ENCODE measurements around the gene PREP. TPM values are rescaled to one million over a fixed set of nuclear protein-coding genes. Genes with fewer than 3 reads are reported as not detected.
"Not testable (repeated sequence)": the region's sequence is repeated elsewhere in the genome, so short reads cannot be mapped to it uniquely, and the experiment has no call there.

PREP gene
- total RNA-seq, 1 donor from 2014 or later: 14.0 TPM

DNA sequence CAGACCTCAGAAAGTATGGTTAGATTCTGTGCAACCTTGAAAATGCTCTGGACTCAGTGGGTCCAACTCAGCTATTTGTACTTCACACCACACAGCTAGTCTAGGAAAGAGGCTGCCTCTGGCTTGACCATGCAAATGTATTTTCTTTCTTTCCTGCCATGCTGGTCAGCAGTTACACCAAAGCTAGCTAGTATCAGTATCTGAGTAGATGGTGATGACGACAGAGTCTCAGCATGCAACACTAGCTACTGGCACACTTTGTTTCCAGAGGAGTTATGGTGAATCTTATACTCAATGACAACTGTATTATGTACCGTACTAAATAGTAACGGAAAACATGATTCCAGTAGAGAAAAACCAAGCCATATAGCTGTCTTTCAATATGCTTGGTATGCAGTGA lies 126.5 kb downstream of the PREP start:
- DNase-seq (ENCODE audit: low spot score) (no peak), ATAC-seq (no peak)

DNA sequence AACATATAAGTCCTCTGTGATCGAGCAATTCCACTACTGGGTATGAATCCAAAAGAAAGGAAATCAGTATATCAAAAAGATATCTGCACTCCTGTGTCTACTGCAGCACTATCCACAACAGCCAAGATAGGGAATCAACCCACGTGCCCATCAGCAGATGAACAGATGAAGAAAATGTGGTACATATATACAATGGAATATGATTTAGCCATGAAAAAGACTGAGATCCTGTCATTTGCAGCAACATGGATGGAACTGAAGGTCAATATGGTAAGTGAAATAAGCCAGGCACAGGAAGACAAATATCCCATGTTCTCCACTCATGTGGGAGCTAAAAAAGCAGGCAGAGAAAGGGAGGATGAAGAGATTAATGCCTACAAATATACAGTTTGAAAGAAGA lies 127.3 kb downstream of the PREP start:
- ATAC-seq (no peak), DNase-seq (ENCODE audit: low spot score) (no peak)

DNA sequence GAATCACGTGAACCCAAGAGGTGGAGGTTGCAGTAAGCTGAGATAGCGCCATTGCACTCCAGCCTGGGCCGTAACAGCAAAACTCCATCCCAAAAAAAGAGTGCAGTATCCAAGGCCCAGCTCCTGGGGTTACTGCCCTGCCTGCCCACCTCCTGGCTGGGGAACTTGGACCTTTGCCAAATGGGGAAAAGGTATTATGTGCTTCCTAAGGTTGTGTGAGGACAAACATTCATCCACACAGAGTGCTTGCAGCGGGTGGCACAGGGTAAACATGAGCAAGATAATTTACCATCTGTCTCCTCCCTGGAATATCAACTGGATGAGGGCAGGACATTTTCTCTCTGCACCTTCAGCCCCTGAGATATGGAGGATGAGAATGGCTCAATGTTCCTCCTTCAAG lies 128.2 kb downstream of the PREP start:
- no peak for DNase-seq (ENCODE audit: low spot score)
- ATAC-seq: peak; percentile 43

DNA sequence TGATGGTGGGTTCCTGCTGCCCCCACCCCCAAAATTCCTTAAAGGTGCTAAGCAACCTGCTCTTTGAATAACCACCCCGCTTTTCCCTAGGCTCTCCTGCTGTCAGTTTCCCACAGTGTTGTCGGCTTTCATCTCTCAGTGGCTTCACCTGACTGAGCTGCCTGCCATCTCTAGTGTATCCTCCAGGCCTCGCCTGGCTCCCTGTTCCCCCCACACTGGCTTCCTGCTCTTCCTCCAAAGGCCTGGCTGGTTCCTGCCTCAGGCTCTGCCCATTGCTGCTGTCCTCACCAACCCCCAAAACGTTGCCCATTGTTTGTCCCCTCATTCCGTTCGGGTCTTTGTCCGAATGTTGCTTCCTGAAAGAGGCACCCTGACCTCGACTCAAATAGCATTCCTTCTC lies 129.3 kb downstream of the PREP start:
- DNase-seq (ENCODE audit: low spot score): no peak
- ATAC-seq: no peak

DNA sequence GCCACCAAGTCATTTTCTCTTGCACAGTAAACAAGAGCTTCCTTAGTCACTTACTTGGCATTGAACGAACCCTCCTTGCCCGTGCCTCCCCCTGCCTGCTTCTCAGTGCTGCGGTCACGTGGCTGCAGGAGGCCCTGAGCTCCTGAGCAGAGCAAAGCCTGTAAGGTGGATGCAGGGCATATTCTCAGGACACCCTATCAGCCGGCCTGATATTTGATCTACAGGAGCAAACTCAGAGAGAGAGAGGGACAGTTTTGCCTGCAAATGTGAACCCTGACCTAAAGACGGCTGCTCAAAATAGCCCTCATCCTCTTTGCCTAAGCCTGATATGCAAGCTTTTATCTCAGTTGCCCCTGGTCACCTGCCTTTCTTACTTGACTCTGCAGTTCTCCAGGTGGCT lies 130.1 kb downstream of the PREP start:
- peak; percentile 60 for ATAC-seq

DNA sequence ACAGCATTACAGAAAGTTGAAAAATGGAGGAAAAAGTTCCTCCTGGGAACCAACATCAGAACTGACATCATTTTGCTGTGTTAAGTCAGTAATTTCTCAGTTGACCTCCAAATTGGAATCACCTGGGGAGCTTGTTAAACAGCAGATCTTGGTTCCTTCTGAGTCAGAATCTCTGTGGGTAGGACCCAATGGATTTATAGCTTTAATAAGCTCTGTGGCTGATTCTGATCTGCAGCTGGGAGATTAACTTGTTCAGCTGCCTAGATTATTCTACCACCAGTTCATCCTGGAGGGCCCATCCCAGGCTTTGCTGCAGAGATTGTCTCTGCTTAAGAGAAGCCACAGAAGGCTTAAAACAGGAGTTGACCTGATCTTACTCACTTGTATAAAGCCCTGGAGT lies 132.4 kb downstream of the PREP start:
- ATAC-seq: no peak

More for the DNA sequence above, 130.1 kb downstream of the PREP start:
- DNase-seq (ENCODE audit: low spot score): no peak

DNA sequence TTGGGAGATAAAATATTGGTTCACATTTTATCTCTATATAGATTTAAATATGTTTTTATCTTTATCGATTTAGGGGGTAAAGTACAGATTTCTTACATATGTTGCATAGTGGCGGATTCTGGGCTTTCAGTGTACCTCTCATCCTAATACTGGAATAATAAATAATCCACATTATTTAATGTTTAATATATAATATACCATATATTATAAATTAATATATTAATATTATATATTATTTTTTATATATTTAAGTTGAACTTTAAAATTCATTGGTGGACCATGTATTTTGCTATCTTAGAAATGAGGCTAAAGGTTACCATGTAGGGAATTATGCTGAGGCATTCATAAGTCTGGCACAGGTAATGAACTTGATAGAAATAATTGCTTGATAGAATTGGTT lies 133.5 kb downstream of the PREP start:
- DNase-seq (ENCODE audit: low spot score) (no peak), ATAC-seq (no peak)

More for the DNA sequence above, 132.4 kb downstream of the PREP start:
- no peak for DNase-seq (ENCODE audit: low spot score)

DNA sequence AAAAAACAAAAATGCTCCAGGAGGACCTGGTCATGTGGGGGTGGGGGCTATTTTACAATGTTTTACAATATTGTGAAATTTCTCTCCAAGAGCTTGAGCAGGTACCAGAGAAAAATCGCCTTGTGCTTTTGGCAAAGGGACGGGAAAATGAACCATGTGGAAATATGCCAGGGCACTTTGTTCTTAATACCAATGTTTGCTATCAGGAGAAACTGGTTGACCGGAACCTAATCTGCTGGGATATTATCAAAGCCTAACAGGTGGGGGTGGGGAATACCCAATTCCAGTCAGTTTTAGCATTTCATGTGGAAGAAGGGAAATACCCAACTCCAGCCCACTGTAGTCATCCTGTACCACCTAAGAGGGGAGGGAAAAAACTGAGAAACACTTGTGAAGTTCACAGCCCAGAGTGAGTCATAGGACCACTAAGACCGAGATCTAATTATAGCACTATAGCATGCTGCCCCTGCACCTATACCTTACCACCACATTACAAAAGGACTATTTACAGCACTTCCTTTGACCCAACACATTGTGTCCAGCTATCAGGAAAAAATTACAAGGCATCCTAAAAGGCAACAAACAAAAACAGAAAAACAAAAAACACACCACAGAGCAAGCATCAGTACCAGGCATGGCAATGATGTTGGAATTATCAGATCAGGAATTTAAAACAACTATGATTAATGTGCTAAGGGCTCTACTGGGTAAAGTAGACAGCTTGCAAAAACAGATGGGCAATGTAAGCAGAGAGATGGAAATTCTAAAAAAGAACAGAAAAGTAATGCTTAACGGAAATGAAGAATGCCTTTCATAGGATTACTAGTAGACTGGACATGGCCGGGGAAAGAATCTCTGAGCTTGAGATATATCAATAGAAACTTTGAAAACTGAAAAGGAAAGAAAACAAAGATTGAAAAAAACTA lies 138.9 kb downstream of the PREP start:
- peak; percentile 87 for ATAC-seq
- peak; percentile 62 for DNase-seq (ENCODE audit: low spot score)

DNA sequence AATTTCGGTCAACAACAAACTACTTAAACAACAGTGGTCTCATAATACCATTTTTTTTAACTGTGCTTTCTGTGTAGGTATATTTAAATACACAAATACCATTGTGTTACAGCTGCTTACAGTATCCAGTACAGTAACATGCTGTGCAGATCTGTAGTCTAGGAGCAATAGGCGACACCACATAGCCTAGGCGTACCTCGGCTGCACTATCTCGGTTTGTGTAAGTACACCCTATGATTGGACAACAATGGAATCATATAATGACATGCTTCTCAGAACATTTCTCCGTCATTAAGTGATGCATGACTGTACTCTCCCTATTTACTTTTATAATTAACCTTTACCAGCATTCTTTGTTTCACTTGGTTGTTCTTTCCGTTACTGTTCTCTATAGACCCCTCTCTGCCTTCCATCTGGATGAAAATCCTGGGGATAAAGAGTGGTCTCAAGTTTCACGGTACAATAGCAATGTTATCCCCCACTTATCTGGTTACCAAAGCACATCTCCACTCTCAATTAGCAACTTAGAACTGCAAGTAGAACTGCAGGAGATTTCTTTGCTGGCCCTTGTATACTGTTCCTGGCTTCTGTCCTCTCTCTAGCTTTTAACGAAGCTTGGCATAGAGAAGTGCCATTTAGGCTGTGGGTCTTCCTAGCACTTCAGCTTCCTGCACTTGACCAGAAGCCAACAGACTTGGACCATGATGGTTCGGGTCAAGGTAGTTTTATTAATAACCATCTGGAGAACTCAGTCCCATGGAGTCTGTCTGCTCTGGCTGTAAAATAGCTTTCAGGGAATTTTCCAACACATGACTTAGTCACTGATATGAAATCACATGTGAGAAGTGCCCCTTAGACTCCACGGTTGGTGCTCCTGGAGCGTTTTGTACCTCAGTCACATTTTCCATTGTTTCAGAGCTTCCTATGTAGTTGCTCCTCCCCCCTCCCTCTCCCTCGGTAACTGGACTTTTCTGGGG lies 142.7 kb downstream of the PREP start:
- ATAC-seq (no peak), DNase-seq (ENCODE audit: low spot score) (no peak)

DNA sequence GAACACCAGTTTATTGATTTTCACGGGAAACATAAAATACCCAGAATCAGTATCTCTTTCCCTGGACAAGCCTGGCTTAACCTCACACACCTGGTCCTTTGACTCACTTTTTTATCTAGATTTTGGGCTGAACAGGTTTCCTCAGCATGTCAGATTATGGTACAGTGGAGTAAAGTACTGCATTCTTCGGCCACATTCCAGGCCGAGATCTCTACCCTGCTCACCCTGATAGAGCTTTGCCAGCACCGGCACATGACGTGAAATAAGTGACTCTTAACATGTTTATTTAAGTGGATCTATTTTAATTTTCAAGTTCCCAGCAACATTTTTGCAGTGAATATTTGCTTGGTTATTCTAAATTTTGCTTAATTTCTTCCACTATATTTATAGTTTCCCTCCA lies 144.1 kb downstream of the PREP start:
- ATAC-seq (peak; percentile 33), DNase-seq (ENCODE audit: low spot score) (no peak)

DNA sequence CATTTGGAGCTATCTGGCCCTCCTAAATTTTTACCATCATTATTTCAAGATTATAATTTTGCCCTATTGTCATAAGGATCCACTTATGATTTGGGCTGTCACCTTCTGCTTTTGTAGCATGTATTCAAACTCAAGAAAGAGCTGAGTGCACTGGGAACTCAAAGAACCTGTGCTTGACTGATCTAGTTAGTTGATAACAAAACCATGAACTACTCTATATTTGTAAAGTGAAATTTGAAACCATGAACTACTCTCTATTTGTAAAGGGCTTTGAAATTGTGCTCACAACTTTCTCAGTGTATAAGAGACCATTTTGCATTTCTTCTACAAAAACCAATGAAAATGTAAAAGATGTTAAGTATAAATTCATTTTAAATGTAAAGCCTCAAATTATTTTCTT lies 145.5 kb downstream of the PREP start:
- ATAC-seq (no peak), DNase-seq (ENCODE audit: low spot score) (no peak)

DNA sequence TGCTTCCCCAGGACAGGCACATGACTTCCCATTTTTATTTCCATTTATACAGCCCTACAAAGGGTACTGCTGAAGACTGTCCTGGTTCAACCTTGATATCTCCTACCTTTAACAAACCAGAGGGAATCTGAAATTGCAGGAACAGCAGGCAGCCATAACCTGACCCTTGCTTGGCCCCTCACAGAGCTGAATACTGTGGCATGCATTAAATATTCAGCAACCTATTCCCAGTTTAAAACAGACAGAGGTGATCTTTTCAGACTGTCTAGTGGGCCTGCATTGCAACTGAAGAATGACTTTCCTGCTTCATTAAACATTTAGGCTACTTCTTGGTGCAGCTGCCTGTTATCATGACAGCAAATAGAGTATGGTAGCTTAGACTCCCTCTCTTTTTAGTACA lies 146.3 kb downstream of the PREP start:
- ATAC-seq (no peak), DNase-seq (ENCODE audit: low spot score) (no peak)

DNA sequence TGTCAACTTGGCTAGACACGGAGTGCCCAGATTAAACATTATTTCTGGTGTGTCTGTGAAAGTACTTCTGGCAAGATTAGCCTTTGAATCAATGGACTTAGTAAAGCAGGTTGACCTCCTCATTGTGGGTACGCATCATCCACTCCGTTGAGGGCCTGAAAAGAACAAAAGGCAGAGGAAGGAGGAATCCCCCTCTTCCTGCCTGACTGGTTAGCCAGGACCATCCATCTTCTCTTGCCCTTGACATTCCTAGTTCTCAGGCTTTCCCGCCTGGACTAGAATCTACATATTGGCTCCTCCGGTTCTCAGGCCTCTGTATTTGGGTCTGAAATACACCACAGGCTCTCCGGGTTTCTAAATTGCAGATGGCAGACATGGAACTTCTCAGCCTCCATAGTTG lies 149.1 kb downstream of the PREP start:
- ATAC-seq (no peak), DNase-seq (ENCODE audit: low spot score) (no peak)

DNA sequence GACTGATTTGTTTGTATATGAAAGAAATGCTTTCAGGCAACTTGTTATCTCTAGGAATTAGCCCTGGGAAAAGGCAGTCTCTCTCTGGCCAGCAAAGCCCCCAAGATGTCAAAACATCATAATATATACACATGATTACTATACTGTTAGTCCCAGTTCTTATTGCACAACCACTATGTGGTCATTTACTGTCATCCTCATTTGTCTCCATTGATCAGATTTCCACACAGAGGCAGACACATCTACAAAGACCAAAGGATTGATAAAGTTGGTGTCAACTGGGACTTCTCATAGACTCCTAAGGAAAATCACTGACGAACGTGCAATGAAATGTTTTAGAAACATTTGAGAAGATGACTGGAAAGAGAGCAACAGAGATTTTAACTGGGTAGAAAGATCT lies 151.2 kb downstream of the PREP start:
- ATAC-seq: peak; percentile 23
- no peak for DNase-seq (ENCODE audit: low spot score)

DNA sequence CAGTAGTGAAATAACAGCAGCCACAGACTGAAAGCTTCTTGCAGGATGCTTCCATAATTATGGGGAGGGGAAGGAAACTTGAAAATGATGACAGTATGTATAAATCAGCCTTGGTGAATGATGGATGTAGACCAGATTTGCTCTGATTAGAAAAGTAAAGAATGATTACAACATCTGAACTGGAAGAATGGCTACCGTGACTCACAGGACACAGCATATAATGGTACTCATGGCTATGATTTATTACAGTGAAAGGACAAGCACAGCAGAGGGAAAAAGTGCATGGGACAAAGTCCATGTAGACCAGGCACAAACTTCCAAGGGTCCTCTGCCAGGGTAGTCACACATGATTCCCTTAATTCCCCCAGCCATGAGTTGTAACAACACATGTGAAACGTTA lies 152.3 kb downstream of the PREP start:
- DNase-seq (ENCODE audit: low spot score) (no peak), ATAC-seq (no peak)

DNA sequence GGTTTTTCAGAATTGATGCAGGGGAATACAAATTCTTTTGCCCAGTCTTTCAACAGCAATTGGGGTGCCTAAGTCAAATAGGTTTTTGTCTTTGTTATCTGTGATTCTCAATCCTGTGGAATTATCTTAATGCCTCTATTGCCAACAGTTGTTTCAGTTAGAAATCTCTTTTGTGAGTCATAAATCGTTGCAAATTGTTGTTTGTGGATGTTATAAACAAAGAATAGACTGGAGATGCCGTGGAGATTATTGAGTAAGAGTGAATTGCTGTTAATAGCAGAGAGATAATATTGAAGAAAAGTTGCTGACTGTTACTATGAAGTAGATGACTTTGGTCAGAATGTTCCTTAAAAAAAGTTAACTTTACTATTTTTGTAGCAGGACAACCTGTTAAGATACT lies 159.4 kb downstream of the PREP start:
- DNase-seq (ENCODE audit: low spot score): no peak

DNA sequence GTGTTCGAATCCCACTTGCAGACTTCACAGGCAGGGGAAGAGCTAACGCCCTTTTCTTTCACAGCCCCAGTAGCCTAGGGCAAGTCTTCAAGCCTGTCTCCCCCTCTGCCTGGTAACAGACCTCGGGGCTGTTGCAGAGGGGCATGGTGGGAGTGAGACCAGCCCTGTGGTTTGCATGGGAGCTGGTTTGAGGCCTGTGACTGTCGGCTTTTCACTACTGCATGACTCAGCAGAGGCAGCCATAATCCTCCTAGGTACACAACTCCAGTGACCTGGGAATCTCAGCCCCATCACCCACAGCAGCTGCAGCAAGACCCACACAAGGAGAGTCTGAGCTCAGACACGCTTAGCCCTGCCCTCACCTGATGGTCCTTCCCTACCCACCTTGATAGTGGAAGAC lies 167.7 kb downstream of the PREP start:
- ATAC-seq: no peak

More for the DNA sequence above, 159.4 kb downstream of the PREP start:
- no peak for ATAC-seq

DNA sequence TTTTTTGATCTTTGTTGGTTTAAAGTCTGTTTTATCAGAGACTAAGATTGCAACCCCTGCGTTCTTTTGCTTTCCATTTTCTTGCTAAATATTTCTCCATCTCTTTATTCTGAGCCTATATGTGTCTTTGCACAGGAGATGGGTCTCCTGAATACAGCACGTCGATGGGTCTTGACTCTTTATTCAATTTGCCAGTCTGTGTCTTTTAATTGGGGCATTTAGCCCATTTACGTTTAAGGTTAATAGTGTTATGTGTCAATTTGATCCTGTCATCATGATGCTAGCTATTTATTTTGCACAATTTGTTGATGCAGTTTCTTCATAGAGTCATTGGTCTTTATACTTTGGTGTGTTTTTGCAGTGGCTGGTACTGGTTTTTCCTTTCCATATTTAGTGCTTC lies 171.1 kb downstream of the PREP start:
- not testable (repeated sequence) for ATAC-seq

More for the DNA sequence above, 167.7 kb downstream of the PREP start:
- DNase-seq (ENCODE audit: low spot score): no peak

More for the DNA sequence above, 171.1 kb downstream of the PREP start:
- DNase-seq (ENCODE audit: low spot score): not testable (repeated sequence)
